ENCODE data around the gene KANK4. TPM values are rescaled to one million over a fixed set of nuclear protein-coding genes. Genes with fewer than 3 reads are reported as not detected.

The KANK4 gene
- total and polyA plus RNA-seq, 2 of the 8 experiments (the other 6 are each of a cell fraction or from before 2014, with no cell fraction given), result 0.22 to 0.26 TPM

DNA sequence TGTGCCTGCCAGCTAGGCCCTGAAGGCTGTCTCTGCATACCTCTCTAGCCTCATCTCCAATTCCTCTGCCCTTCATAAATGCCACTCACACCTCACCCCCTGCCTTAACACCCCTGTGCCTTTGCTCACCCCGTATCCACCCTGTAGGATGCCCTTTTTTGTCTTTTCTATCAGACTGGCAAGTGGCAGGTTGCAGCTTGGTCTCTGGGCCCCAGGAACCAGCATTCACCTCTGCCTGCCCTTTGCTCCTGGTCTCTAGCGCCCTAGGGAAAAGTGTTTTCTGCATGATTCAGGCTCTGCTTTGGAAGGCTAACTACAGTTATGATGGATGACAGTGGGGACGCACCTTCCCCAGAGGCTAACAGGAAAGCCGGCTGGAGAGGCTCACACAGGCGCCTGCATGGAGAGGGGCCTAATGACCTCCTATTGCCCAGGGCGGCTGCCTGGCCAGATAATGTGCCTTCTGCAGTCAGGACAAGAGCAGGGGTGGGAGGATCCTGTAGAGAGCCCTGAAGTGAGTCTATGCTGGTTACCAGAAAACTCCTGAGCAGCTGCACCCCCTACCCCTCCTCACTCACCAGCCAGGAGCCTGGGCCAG lies 11.2 kb downstream of the KANK4 start:
- Histone ChIP-seq H3K9ac (replicated peaks in 1 of 4; ENCODE audit: extremely low read depth in 1 of 4, low read depth in 3 of 4, low read length in 3 of 4) (no peak overlapping the region), H3K79me2 (ENCODE audit: control insufficient read depth in 1 of 2, insufficient read depth in 2 of 2, low read length in 2 of 2) (no peaks in the 10 kb centered on the region), H3K4me2 (ENCODE audit: insufficient read depth in 1 of 2, low read depth in 2 of 2, low read length in 2 of 2) (no peak overlapping the region), H2BK15ac (ENCODE audit: low read length) (no peak overlapping the region), H3K4ac (replicated peaks; ENCODE audit: insufficient read length, low read depth, low read length) (no peak overlapping the region), H3K23me2 (ENCODE audit: low read depth, low read length) (no peaks in the 10 kb centered on the region), H3K27ac (ENCODE audit: low read depth, low read length) (no peak overlapping the region), H3K14ac (ENCODE audit: insufficient read length) (no peak overlapping the region), H3K27me3 (replicated peaks in 1 of 4; ENCODE audit: control insufficient read depth in 3 of 4, extremely low read depth in 1 of 4, insufficient read depth in 3 of 4, low read length in 3 of 4) (no peaks in the 10 kb centered on the region), H4K5ac (ENCODE audit: insufficient read length, low read depth, low read length) (no peak overlapping the region), H3K18ac (ENCODE audit: extremely low read depth, low read length) (no peak overlapping the region), H3K56ac (replicated peaks; ENCODE audit: insufficient read length, low read depth, low read length) (no peak overlapping the region), H2BK20ac (ENCODE audit: low read length) (no peak overlapping the region), H2AFZ (ENCODE audit: low read length) (no peak overlapping the region), H3K23ac (ENCODE audit: insufficient read length) (no peak overlapping the region), H2BK5ac (ENCODE audit: low read depth, low read length) (no peak overlapping the region), H4K91ac (replicated peaks; ENCODE audit: insufficient read length, low read length) (no peak overlapping the region), H2BK120ac (replicated peaks; ENCODE audit: low read depth, low read length) (no peak overlapping the region), H3K79me1 (ENCODE audit: low read depth, low read length) (no peaks in the 10 kb centered on the region), H3K4me1 (replicated peaks in 1 of 4; ENCODE audit: control insufficient read depth in 3 of 4, insufficient read depth in 4 of 4, low read length in 3 of 4) (no peaks in the 10 kb centered on the region; a peak in 1 of 7 replicates), H3K9me3 (ENCODE audit: insufficient read depth in 2 of 2, low read depth in 1 of 2, low read length in 1 of 2) (no peaks in the 10 kb centered on the region), H2AK5ac (ENCODE audit: low read depth, low read length) (no peak overlapping the region), H3K36me3 (ENCODE audit: control insufficient read depth in 2 of 4, insufficient read depth in 4 of 4, low read length in 3 of 4) (no peaks in the 10 kb centered on the region), H2BK12ac (ENCODE audit: low read depth, low read length) (no peak overlapping the region), H4K8ac (ENCODE audit: extremely low read depth, insufficient read depth, low read length) (no peak overlapping the region), H4K20me1 (replicated peaks in 1 of 2; ENCODE audit: control insufficient read depth in 1 of 2, insufficient read depth in 2 of 2, low read length in 2 of 2) (no peaks in the 10 kb centered on the region), H3K4me3 (ENCODE audit: extremely low read depth in 1 of 4, insufficient read depth in 2 of 4, low read depth in 3 of 4, low read length in 4 of 4) (no peak overlapping the region)
- ChIA-PET POLR2A (ENCODE audit: partially characterized antibody) (interaction anchor here (0.6 kb wide), 1 partner anchor 62 kb away, joined by 3 read pairs; no protein-coding TSS in a partner anchor), CTCF (ENCODE audit: partially characterized antibody) (interaction anchor here (1.2 kb wide), 1 partner anchor 83 kb away, joined by 3 read pairs; no protein-coding TSS in a partner anchor)
- FAIRE-seq (no peak), DNase-seq (ENCODE audit: low read depth in 1 of 2, low spot score in 2 of 2) (no peak)
- 76% methylated on average over 6 of the region's 6 CpGs; no CpG with 5 or more reads in 1 of the 2 experiments for WGBS, 2 experiments (ENCODE audit: extremely low coverage in 1 of 2, insufficient coverage in 1 of 2, insufficient read length in 1 of 2, insufficient replicate concordance in 2 of 2, low coverage in 1 of 2, low lambda C conversion rate in 2 of 2, missing lambda C conversion rate in 1 of 2)
- TF ChIP-seq, protein P1, sequence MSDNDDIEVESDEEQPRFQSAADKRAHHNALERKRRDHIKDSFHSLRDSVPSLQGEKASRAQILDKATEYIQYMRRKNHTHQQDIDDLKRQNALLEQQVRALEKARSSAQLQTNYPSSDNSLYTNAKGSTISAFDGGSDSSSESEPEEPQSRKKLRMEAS (IDR thresholded peaks at IDR 0.05), result no peak
- TF ChIP-seq, protein P2, sequence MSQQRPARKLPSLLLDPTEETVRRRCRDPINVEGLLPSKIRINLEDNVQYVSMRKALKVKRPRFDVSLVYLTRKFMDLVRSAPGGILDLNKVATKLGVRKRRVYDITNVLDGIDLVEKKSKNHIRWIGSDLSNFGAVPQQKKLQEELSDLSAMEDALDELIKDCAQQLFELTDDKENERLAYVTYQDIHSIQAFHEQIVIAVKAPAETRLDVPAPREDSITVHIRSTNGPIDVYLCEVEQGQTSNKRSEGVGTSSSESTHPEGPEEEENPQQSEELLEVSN (IDR thresholded peaks at IDR 0.05), result no peak
- no peak for TF ChIP-seq CREB1 (IDR thresholded peaks at IDR 0.05)
- TF ChIP-seq EGR1 (IDR thresholded peaks at IDR 0.05; ENCODE audit: borderline replicate concordance, low read depth, low read length), result no peak
- no peak for TF ChIP-seq EZH2 (IDR thresholded peaks at IDR 0.05; ENCODE audit: low read depth, low read length, severe bottlenecking)
- TF ChIP-seq SRF (IDR thresholded peaks at IDR 0.05; ENCODE audit: low read depth, low read length), result no peak
- TF ChIP-seq CTBP2 (IDR thresholded peaks at IDR 0.05; ENCODE audit: borderline replicate concordance, insufficient read depth, insufficient read length, low read length), result no peak
- TF ChIP-seq, protein P3, sequence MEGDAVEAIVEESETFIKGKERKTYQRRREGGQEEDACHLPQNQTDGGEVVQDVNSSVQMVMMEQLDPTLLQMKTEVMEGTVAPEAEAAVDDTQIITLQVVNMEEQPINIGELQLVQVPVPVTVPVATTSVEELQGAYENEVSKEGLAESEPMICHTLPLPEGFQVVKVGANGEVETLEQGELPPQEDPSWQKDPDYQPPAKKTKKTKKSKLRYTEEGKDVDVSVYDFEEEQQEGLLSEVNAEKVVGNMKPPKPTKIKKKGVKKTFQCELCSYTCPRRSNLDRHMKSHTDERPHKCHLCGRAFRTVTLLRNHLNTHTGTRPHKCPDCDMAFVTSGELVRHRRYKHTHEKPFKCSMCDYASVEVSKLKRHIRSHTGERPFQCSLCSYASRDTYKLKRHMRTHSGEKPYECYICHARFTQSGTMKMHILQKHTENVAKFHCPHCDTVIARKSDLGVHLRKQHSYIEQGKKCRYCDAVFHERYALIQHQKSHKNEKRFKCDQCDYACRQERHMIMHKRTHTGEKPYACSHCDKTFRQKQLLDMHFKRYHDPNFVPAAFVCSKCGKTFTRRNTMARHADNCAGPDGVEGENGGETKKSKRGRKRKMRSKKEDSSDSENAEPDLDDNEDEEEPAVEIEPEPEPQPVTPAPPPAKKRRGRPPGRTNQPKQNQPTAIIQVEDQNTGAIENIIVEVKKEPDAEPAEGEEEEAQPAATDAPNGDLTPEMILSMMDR (IDR thresholded peaks at IDR 0.05; ENCODE audit: control extremely low read depth in 1 of 3, insufficient read depth in 1 of 3, low read depth in 1 of 3, low read length in 3 of 3), result no peak
- TF ChIP-seq SP1 (IDR thresholded peaks at IDR 0.05; ENCODE audit: low read depth, low read length), result no peak
- TF ChIP-seq SIRT6 (IDR thresholded peaks at IDR 0.05; ENCODE audit: low read length), result no peak

Data from H1 (cell line).